Stomach (tissue), 4 donors: ENCODE measurements around the gene FAM43B.

Source experiments
- CTCF ChIP-seq, 7 experiments: fragments of 450-650 bp in 4 of 7; fragments of 200-600 bp in 3 of 7; sonication (generic) in 3 of 7; IDR thresholded peaks; one replicate each; pipeline ENCODE4 v1.5.1; 2016 to 2019; ENCODE audit warnings: antibody characterized with exemption in 7 of 7, control low read depth in 2 of 7, mild to moderate bottlenecking in 1 of 7
- EP300 ChIP-seq: sonication (generic); formaldehyde crosslinking; IDR thresholded peaks from one replicate; pipeline ENCODE4 v1.6.1; 2017; ENCODE audit warnings: antibody characterized with exemption
- POLR2A ChIP-seq, 4 donors: fragments of 450-650 bp; IDR thresholded peaks; one replicate each; pipeline ENCODE4 v1.6.1; 2016; ENCODE audit warnings: antibody characterized with exemption in 4 of 4, control low read depth in 2 of 4, mild to moderate bottlenecking in 1 of 4, moderate library complexity in 1 of 4
- POLR2AphosphoS5 ChIP-seq, 3 donors: sonication (generic); formaldehyde crosslinking; IDR thresholded peaks; one replicate each; pipeline ENCODE4 v1.6.1; 2016; ENCODE audit warnings: antibody characterized with exemption in 3 of 3

DNA sequence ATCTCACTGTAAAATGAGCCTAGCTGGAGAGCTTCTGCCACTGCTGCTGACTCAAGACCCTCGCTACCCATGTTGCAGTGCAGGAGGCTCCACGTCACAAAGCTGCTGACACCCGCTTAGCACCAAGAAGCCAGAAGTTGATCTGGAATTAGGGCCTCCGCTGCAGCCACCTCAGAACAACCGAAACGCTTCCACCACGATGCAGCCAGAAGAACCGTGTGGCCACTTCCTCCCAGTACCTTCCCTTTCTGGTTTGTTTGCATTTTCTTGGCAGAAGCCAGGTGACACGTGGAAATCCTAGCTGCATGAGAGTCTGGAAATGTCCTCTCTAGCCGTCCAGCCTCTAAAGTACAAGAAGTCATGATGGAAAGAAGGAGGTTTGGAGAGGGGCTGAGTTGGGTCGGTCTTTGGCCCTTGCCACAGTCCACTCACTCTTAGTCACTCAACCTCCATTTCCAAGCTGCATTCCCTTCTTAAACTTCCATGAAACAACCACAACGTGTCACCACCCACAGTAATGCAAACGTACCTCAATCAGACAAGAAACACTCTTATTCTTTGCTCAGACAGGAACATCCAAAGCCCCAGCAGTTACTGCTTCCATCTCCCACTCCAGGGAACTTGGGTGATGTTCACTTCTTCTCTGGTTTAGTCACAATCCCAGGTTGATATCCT, 26.5 kb downstream of the FAM43B start:
- TF ChIP-seq CTCF (IDR thresholded peaks at IDR 0.05) (no peak), EP300 (no peak), POLR2A (IDR thresholded peaks at IDR 0.05) (no peak), POLR2AphosphoS5 (IDR thresholded peaks at IDR 0.05) (no peak)
